NCI-H2196 treated with DMSO at 0.1 percent for 48 hours (cell line): ENCODE results near the gene SPATA17.

Source experiments
- DNase-seq: peaks from one replicate; lab custom pipeline; 2025; ENCODE audit not compliant: unreplicated experiment; lab: John Stamatoyannopoulos, UW

Gene SPATA17

DNA sequence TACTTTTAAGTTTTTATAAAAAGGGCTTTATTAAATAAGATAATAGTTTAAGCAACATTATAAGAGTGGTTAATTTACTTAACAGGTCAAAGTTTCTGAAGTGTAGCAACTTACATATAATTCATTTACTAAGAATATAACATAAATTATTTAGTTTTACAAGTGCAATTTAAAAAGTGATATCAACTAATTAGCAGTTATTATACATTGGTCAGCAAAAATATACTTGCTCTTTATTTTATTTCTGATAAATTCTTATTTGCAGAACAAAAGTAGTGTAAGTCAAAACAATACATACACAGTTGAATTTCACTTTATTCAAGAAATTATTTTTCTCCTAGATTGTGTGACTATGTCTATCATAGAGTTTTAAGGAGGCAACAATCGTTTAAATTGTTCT lies 215.6 kb downstream of the SPATA17 start:
- DNase-seq = no peak

DNA sequence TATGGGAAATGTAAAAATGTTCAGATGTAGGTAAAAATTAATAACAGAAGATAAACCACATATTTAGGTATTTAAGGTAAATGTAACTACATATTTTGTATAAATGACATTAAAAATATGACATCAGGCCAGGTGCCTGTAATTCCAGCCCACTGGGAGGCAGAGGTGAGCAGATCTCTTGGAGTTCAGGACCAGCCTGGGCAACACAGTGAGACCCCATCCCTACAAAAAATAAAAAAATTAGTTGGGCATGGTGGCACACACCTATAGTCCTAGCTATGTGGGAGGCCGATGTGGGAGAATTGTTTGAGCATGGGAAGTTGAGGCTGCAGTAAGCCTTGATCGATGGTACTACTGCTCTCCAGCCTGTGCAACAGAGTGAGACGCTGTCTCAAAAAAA lies 216.5 kb downstream of the SPATA17 start:
- DNase-seq = no peak

DNA sequence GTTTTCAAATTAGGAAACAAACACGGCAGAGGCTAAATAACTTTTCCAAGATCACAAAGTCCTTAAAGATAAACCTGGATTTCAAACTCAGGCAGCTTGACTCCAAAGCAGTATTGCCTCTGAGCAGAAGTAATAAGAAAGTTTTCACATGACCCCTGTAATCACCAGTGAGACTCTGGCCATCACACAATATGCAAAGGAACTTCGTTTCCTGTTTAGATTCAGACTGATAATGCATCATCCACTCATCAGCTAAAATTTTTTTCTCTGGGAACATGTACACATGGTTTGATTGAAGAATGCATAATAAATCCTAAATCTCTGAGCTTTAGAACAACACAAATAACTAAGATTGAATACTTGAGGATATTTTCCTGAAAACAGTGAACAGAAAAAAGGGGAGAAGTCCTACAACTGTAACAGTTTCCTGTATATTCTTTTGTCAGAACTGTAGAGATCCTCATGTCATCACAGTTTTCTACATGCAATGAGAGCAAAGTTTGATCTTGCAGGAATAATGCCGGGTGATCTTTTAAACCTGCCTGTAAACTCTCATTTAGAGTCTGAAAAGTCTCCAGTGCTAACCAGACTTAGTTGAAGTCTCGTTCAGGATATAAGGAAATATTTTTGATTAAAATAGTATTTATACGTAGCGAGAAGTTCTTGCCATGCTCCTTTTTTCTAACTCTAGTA lies 225.3 kb downstream of the SPATA17 start:
- no peak for DNase-seq

DNA sequence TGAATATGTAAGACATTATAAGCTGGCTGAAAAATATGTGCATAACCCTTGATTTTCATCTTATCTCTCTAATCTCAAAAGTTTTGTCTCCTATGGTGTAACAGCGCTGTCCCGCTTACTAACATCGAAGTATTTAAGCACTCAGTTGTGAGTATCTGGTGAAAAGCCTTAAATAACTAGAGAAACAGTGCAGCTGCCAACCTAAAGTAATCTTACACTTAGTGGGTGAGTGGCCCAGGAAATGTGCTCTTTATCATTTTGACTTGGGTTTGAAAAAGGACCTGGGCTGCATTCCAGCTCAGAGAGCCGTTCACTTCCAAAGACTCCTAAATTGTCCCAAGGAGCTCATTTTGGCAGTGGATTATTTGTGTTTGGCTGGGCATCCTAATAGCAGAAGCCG lies 225.9 kb downstream of the SPATA17 start:
- peak; percentile 34 for DNase-seq

DNA sequence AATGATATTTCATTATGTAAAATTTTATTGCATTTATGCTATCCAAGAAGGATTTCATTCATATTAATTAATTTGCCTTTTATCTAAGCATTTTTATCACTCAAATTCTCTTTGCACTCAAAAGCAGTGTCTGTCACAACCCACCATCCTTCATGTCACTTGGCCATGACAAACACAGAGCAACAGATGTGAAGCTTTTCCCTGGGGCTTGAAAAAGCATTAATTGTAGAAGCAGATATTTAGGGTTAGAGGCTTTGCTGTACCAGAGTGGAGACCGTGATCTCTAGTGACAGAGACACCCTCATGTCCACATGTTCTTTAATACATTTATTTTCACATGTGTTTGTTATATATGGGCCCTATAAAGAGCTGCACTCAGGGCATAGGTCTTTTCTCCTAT lies 230.5 kb downstream of the SPATA17 start:
- no peak for DNase-seq

DNA sequence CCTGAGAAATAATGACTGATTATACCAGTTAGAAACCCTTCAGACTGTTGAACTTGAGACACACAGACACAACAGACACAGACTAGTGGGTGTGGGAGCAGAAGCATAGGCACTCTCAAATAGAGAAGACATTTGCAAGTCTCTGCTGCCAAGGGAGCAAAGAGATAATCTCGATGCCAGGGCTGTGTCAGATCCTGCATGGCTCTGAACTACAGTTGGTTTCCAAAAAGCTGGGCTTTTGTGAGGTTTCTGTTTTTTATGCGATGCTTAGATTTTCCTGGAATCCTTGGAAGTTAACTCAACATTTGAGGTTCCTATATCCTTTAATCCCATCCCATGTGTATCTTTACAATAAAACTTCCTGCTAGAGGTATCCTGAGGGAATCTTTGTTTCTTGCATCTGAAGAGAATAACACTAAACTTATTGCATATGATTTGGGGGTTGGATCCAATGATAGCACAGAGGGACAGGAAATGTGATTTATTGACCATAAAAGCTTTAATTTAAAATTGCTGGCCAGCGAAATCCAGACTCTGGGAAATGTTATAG lies 236.4 kb downstream of the SPATA17 start:
- no peak for DNase-seq

DNA sequence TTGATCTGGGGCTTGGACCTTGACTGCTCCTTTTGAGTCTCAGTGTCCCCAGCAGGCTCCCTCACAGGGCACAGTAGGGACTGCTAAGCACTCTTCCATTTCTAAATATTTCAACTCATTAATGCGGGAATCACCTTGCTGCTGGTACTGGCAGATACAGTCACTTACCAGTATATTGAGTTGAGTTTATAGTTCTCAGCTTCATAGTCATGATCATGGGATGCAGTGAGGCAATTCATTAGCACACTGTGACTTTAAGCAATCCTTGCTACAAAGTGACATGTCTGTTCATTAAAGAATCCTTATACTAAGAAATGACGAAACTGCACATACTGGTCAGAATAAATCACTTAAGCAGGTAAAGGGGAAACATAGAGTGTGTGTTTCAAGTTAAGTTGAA lies 240.8 kb downstream of the SPATA17 start:
- DNase-seq = no peak

DNA sequence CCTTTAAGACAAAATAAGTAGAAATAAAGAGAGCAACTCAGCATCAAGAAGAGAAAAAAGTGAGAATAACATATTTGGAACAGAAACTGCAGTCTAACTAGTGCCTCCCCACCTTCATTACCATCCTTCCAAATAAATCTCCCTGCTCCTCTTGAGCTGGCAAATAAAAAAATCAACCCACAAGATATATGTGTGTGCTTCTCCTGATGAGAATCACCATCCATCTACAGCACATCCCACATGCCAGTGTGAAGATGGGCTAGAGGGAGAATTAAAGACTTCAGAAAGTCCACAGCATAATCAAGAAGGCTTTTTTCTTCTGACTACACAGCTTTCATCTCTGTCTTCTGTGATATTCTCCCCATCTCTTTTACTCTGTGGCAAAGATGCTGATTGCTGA lies 244.1 kb downstream of the SPATA17 start:
- DNase-seq = no peak

DNA sequence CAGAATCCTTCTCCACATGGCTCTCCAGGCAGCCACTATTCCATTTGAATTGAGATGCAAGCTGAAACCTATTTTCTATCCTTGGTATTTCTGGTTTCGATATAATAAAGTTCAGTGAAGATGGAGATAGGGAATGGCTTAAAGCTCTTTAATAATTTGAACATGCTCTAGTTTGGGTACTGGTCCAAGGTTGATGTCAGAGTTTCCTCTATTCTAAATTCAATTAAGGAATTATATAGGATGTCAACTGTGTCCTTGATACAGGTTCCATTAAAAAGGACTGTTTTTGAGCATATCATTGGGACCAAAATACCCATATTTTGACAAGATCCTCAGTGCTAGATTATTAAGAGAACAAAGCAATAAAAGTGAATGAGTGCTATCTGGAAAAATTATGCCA lies 245.3 kb downstream of the SPATA17 start:
- DNase-seq = no peak

DNA sequence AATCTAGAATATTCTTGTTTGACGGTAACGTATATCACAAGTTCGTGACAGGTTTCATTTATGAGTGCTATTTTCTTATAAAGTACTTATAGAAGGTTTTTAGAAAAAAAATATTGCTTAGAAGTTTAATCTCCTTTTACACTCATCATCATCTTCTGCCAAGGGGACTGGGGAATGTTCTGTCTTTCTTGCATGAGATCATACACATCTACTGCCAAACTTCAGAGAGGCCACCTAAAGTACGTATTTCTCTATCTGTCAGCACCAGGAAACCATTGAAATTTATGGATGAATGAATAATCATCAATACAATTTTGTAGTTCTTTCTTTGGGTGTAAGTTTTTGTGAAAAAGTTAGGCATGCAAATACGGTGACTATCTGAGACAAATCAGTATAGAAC lies 245.8 kb downstream of the SPATA17 start:
- no peak for DNase-seq

DNA sequence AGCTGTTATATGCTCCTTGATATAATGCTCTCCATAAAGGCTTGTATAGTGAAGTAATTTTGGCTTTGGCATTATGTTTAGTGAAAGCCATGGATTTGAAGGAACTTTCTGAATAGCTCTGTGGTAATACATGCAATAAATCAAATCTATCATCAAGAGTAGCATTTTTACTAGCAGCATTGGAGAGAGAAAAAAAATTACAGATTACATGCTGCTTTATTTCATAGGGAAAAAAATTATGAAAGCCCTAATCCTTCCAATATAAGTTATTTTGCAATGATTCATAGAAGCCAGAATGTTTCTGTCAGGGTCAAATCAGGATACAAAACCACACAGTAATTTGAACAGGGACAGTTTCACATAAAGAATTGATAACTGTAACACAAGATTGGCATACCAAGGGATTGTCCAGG lies 250.0 kb downstream of the SPATA17 start:
- no peak for DNase-seq

DNA sequence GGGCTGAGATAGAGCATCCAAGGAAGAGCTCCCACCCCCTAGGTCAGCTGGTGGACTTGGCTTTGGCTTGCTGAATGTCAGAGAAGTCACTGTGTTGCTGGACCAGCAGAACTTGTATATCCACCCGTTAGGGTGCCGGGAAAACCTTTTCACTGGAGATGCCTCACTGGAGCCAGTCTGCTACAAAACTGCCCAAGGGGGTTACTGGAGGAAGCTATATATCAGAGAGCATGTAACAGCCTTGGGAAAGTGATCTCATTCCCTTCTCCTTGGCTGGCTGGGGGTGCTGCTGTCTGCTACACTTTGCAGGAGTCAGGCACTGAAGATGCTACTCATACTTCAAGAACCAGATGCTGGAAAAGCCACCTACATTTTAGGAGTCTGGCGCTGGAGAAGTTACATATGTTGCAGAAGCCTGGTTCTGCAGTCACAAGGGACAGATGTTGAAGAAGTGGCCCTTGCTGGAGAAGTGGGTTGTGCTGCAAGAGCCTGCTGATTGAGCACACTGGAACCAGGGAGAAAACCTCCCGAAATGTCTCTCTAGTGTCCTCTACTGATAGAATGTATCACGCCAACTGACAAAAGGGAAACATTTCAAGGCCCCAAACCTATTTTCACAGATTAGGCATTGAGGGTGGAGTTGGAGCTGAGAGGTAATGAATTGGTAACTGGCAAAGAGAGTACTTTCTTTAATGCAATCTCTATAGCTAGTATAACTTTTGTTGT lies 250.6 kb downstream of the SPATA17 start:
- DNase-seq = no peak

DNA sequence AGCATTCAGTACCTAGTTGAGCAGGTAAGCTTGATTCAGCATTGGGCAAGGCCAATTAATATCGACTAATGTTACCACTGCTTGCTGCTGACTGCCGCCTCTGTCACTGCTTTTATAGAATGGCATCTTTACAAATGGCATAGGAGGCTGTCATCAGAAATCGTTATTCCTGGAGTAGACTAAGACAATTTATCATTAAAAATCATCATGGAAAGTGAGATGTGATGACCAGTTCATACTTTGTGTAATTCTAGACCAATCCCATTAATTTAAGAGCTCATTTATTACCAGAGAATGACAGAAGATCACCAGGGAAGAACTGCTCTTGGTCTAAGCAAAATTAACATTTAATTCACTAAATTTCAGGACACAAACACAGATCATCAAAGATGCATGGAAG lies 254.0 kb downstream of the SPATA17 start:
- no peak for DNase-seq

DNA sequence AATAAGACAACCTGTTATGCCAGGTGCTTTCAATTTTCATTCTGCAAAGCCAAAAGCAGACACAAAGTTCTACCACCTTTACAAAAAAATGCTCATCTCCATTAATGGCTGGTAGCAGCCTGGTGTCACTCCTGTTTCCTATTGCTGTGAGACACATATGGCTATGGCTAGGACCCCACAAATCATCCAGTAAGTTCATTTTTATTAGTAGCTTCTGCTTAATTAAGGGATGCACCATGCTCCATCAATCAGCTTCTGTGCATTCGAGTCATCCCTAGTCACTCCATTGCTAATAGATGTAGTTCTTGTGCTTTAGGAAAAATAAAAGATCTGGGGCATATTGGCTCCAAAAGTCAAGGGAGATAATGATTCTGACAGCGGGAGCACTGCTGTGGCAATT lies 257.2 kb downstream of the SPATA17 start:
- no peak for DNase-seq

DNA sequence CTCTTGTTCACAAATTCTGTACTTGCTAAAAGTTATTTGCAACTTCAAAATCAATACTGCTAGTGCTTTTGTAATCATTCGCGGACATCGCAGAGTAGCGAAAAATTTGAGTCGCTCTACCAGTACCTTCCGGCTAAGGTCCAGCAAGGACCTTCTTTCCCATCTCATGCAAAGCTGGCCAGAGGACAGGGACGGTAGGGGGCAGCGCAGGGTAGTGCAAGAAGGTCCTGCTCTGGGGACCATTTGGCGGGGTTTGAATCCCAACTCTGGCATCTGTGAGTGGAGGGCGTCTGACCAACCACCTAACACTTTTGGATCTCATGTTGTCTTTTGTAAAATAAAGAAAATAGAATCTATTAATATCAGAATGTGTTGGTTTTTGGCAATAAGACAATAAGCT lies 258.3 kb downstream of the SPATA17 start:
- no peak for DNase-seq

DNA sequence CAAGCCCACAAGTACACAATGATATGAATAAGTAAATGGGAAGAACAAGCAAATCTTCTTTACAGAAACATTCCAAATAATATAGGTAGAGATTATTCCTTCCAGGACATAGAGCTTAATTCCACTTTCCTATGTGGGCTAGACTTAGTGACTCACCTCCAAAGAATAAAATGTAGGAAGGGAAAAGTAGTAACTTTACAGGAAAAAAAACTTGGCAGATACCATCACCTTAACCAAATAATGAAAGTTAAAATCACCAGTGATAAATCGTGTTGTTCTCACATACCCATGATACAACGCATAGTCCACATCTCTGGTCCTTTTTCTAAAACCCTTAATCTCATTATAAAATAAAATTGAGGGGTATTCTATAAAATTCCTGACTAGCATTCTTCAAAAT lies 260.8 kb downstream of the SPATA17 start:
- no peak for DNase-seq

DNA sequence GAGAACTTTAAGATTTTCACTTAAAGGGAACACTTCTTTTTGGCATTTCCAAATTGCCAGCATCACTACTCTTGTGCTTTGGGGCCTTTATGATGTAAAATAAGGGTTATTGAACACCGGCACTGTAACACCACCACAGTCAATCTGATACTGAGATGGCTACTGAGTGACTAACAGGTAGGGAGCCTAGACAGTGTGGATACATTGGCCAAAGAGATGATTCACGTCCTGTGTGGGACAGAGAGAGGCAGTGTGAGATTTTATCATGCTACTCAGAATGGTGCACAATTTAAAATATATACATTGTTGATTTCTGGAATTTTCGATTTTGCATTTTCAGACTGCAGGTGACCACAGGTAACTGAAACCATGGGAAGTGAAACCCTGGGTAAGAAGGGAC lies 261.6 kb downstream of the SPATA17 start:
- DNase-seq = no peak

DNA sequence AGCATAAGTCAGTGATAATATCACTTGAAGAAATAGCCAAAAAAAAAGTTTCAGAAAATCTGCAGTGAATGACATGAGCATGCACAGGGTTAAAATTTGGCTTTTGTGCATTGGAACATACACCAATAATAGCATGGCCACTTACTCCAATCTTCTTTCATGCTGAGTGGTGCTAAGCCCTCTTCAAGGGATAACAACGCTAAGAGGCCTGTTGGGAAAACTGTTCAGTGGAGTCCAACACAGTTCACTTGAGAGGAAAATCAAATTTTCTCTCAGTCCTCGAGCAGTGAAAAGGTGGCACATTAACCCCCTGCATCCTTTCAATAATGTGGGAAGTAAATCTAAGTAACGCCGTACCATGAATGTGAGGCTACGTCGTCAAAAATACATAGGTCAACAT lies 264.7 kb downstream of the SPATA17 start:
- DNase-seq = no peak

DNA sequence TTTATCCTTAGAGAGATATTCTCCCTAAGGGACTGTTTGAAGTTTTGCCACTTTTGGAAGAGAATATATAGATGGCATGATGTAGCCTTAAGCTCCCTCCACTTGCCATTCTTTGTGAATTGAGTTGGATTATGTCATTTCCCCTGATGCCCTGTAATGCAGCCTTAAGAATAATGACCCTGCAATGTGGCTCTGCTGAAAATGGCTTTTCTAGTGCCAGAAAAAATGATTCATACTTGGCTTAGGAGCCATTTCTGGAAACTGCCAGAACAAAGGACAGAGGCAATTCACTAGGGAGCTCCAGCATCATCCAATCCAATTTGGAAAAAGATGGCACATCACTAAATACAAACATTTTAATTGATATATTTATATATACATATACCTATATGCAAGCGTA lies 265.3 kb downstream of the SPATA17 start:
- DNase-seq = no peak

DNA sequence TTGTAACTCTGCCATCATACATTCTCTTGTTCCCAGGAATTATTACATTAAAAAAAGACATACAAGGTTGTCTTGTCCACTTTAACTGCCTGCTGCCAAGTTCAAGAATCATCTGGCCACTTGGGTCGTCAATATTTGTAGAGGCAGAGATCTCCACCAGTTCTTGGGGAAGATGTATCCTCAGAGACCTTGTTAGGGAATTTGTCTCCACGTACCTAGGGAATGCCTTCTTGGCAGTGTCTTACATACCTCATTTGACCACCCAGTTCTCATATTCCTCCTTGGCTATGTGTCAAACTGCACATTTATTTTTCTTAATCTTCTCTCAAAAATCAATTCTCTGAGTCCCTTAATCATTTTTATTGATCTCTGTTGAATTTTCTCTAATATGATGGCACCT lies 266.0 kb downstream of the SPATA17 start:
- no peak for DNase-seq

DNA sequence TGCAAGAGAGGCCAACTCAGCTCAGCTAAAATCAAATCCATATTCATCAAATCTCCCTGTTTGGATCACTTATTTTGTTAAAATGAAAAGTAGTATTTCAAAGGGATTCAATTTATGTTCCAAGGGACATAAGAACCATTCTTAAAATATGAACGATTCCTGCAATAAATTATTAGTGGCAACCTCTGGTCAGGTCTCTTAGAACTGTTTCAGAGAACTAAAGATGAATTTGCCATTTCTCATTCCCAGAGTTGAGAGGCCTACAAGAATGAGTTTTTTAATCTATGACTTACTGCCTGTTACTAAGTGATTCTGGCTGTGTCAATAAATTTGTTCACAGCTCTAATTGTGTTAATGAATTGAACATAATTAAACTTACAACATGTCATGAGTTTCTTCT lies 268.5 kb downstream of the SPATA17 start:
- DNase-seq = no peak

DNA sequence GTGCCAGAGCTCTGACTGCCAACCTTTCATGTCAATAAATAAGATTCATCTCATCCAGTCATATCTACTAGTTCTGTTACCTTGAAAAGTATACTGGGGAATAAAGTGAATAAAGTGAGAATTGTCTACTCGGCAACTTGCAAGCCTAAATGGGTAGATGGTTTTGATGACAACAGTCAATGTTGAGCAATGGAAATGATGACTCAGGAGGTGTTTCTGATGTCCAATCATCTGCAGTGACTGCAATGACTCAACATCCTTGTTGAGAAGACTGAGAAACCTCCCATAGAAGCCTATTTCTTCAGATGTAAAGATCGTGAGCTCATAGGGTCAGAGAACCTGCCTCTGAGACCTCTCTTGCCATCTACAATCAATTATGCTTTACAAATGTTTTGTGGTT lies 276.4 kb downstream of the SPATA17 start:
- no peak for DNase-seq

DNA sequence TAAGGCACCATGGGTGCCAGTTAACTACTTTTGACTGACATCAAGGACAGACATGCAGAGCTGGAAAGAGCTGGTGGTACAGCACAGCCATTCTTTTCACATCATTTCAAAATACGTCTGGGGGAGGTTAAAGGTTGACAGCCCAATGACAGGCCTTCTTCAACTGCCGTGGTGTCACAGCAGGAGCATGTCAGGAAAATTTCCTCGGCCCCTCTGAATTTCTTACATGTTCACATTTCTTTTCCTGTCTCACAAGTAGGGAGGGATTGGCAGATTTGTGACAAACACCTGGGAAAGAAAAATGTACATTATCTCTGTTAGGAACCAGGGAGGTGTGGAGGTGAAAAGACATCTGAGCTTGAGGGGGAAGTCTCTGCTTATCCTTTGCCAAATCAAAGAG lies 279.1 kb downstream of the SPATA17 start:
- DNase-seq = no peak
